SK-N-SH (cell line): ENCODE results near the gene ANO4. TPM values are rescaled to one million over a fixed set of nuclear protein-coding genes. Genes with fewer than 3 reads are reported as not detected.

Experiments
- CTCF ChIA-PET: fragments of 300-600, 350-600 bp; formaldehyde crosslinking; extraction: SDS; loops from one replicate; lab custom pipeline; 2021; lab: Yijun Ruan, JAX
- POLR2A ChIA-PET: fragments of 350-600 bp; sonication (Branson Sonifier 250); formaldehyde crosslinking; extraction: SDS; loops from one replicate; lab custom pipeline; 2020; ENCODE audit warnings: antibody characterized with exemption, inconsistent platforms; lab: Yijun Ruan, JAX
- DNase-seq: peaks from one replicate; pipeline ENCODE4 v3.0.0; 2012
- H2AFZ ChIP-seq: fragments of 200-600 bp; sonication (generic); 2 replicates; pipeline ENCODE4 v1.8.1; 2016; ENCODE audit warnings: antibody characterized with exemption, mild to moderate bottlenecking, low read depth
- H3F3A ChIP-seq: fragments of 200-600 bp; sonication (generic); replicated peaks from 2 replicates; pipeline ENCODE3; 2016; ENCODE audit warnings: antibody characterized with exemption, mild to moderate bottlenecking; ENCODE audit not compliant: insufficient read depth
- H3K27ac ChIP-seq, 2 experiments: fragments of 200-500 bp in 1 of 2; fragments of 200-600 bp in 1 of 2; sonication (Bioruptor generic) in 1 of 2; sonication (generic), shearing (Covaris generic) in 1 of 2; 2 replicates each; pipeline versions ENCODE4 v1.5.1 to v1.6.1; 2014 to 2016; ENCODE audit warnings: low read depth in 2 of 2, inconsistent platforms in 1 of 2, low read length in 1 of 2, mild to moderate bottlenecking in 1 of 2, mixed read lengths in 1 of 2
- H3K27me3 ChIP-seq: fragments of 200-600 bp; sonication (generic), shearing (Covaris generic); 2 replicates; pipeline ENCODE4 v1.6.1; 2016; ENCODE audit warnings: mixed run types; ENCODE audit not compliant: insufficient read depth
- H3K36me3 ChIP-seq, 2 experiments: fragments of 200-500 bp in 1 of 2; fragments of 200-600 bp in 1 of 2; sonication (Bioruptor generic) in 1 of 2; sonication (generic) in 1 of 2; replicated peaks in 1 of 2; 2 replicates each; pipeline versions ENCODE3 to v1.5.1; 2014 to 2016; ENCODE audit warnings: low read length in 1 of 2, mild to moderate bottlenecking in 1 of 2; ENCODE audit not compliant: insufficient read depth in 2 of 2, control insufficient read depth in 1 of 2
- H3K4me1 ChIP-seq, 2 experiments: fragments of 200-500 bp in 1 of 2; fragments of 200-600 bp in 1 of 2; sonication (Bioruptor generic) in 1 of 2; sonication (generic), shearing (Covaris generic) in 1 of 2; 2 replicates each; pipeline versions ENCODE4 v1.5.1 to v1.6.1; 2014 to 2016; ENCODE audit warnings: low read depth in 1 of 2, low read length in 1 of 2, mixed run types in 1 of 2; ENCODE audit not compliant: insufficient read depth in 2 of 2, control insufficient read depth in 1 of 2
- H3K4me2 ChIP-seq: fragments of 200-600 bp; sonication (generic), shearing (Covaris generic); 2 replicates; pipeline ENCODE4 v1.6.1; 2017; ENCODE audit warnings: mixed run types
- H3K4me3 ChIP-seq, 2 experiments: fragments of 200-500 bp in 1 of 2; fragments of 200-600 bp in 1 of 2; sonication (Bioruptor generic) in 1 of 2; sonication (generic), shearing (Covaris generic) in 1 of 2; 2 replicates each; pipeline versions ENCODE4 v1.5.1 to v1.8.1; 2014 to 2016; ENCODE audit warnings: low read depth in 2 of 2, inconsistent platforms in 1 of 2, low read length in 1 of 2, mild to moderate bottlenecking in 1 of 2, mixed read lengths in 1 of 2, moderate library complexity in 1 of 2
- H3K79me2 ChIP-seq: fragments of 200-600 bp; sonication (generic); 2 replicates; pipeline ENCODE4 v1.8.1; 2017; ENCODE audit warnings: mild to moderate bottlenecking; ENCODE audit not compliant: insufficient read depth
- H3K9ac ChIP-seq: fragments of 200-600 bp; sonication (generic); 2 replicates; pipeline ENCODE4 v1.6.1; 2017; ENCODE audit warnings: mixed run types
- H3K9me2 ChIP-seq: fragments of 200-600 bp; sonication (generic); 2 replicates; pipeline ENCODE4 v1.6.1; 2017; ENCODE audit warnings: mixed run types
- H3K9me3 ChIP-seq: fragments of 200-600 bp; sonication (generic); 2 replicates; pipeline ENCODE4 v1.6.1; 2017; ENCODE audit warnings: mixed run types, mild to moderate bottlenecking, moderate library complexity
- H4K20me1 ChIP-seq: fragments of 200-600 bp; sonication (generic); 2 replicates; pipeline ENCODE4 v1.6.1; 2017; ENCODE audit warnings: mild to moderate bottlenecking, mixed run types; ENCODE audit not compliant: insufficient read depth
- CHD2 ChIP-seq: fragments of 150-350 bp; IDR thresholded peaks from 2 replicates; pipeline ENCODE4 v1.6.1; 2018; ENCODE audit warnings: low read length; ENCODE audit not compliant: partially characterized antibody
- CTCF ChIP-seq: fragments of 200-600 bp; sonication (generic); IDR thresholded peaks from 2 replicates; pipeline ENCODE4 v1.6.1; 2017; ENCODE audit warnings: antibody characterized with exemption, mild to moderate bottlenecking, moderate library complexity
- ELF1 ChIP-seq: IDR thresholded peaks from 2 replicates; pipeline ENCODE4 v1.4.0; 2012
- EP300 ChIP-seq, 2 experiments: IDR thresholded peaks; 2 replicates each; pipeline versions ENCODE4 v1.4.0 to v1.6.1; 2012; ENCODE audit warnings: borderline replicate concordance in 1 of 2, low read depth in 1 of 2, low read length in 1 of 2
- MAX ChIP-seq: IDR thresholded peaks from 2 replicates; pipeline ENCODE4 v1.4.0; 2012; ENCODE audit warnings: low read depth
- MEF2A ChIP-seq: IDR thresholded peaks from 2 replicates; pipeline ENCODE4 v1.4.0; 2012; ENCODE audit warnings: low read depth, borderline replicate concordance
- MXI1 ChIP-seq: IDR thresholded peaks from 2 replicates; pipeline ENCODE4 v1.6.1; 2012; ENCODE audit warnings: mild to moderate bottlenecking, low read depth, low read length, improper control_type of control experiment
- NFIC ChIP-seq: IDR thresholded peaks from 2 replicates; pipeline ENCODE4 v1.4.0; 2012; ENCODE audit warnings: borderline replicate concordance
- NRF1 ChIP-seq: IDR thresholded peaks from 2 replicates; pipeline ENCODE4 v1.6.1; 2012; ENCODE audit warnings: low read depth, mild to moderate bottlenecking, low read length
- RAD21 ChIP-seq: IDR thresholded peaks from 2 replicates; pipeline ENCODE4 v1.6.1; 2012; ENCODE audit warnings: mild to moderate bottlenecking, low read length
- RFX5 ChIP-seq: IDR thresholded peaks from 2 replicates; pipeline ENCODE4 v1.6.1; 2012; ENCODE audit warnings: mild to moderate bottlenecking, improper control_type of control experiment, low read length
- SMC3 ChIP-seq: IDR thresholded peaks from 2 replicates; pipeline ENCODE4 v1.6.1; 2012; ENCODE audit warnings: low read depth, low read length, improper control_type of control experiment
- TCF12 ChIP-seq: IDR thresholded peaks from 2 replicates; pipeline ENCODE4 v1.4.0; 2012
- USF1 ChIP-seq: IDR thresholded peaks from 2 replicates; pipeline ENCODE4 v1.4.0; 2012; ENCODE audit warnings: low read depth, borderline replicate concordance
- WGBS: methylation state at CpG from one replicate; pipeline ENCODE4 v1.1.6; 2017; ENCODE audit warnings: low lambda C conversion rate; 5-methylcytosine and 5-hydroxymethylcytosine counted together
- polyA plus RNA-seq, 3 experiments: library from polyadenylated mRNA; depleted of rRNA; stranded (reverse); fragments of >200 nt; gene quantifications; 2 replicates each; pipeline ENCODE4 v1.2.3, GENCODE V29; 2012
- TF ChIP-seq, protein P1 (sequence below): IDR thresholded peaks from 2 replicates; pipeline ENCODE4 v1.6.1; 2012; ENCODE audit warnings: mild to moderate bottlenecking, low read depth, low read length, moderate library complexity
- TF ChIP-seq, protein P2 (sequence below): fragments of 150-350 bp; IDR thresholded peaks from 2 replicates; pipeline ENCODE4 v1.6.1; 2017; ENCODE audit warnings: antibody characterized with exemption, low read length, low read depth, borderline replicate concordance

ANO4 gene
- polyA plus RNA-seq, 1 of the 3 experiments (the other 2 are of a cell fraction) = 9.4 TPM

DNA sequence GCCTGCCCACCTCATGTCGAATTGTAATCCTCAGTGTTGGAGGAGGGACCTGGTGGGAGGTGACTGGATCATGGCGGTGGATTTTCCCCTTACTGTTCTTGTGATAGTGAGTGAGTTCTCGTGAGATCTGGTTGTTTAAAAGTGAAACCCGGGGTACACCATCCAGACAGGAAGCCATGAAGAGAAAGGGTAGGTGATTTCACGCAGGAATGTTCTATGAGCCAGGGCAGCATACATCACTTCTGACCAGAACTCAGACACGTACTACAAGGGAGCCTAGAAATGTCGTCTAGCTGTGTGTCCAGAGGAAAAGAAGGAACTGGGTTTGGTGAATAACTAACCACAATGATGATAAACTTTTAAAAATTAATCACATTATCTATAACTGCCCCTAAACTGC, 80.6 kb downstream of the ANO4 start:
- Histone ChIP-seq H3K36me3 (peaks cover 0 to 3% of the 10 kb centered on the region in 2 experiments), H3K27me3 (no peaks in the 10 kb centered on the region), H2AFZ (no peak overlapping the region), H3K4me2 (no peak overlapping the region), H3K9me2 (no peaks in the 10 kb centered on the region), H3K4me1 (no peaks in the 10 kb centered on the region), H3K9ac (no peak overlapping the region), H3F3A (no peaks in the 10 kb centered on the region), H3K27ac (no peak overlapping the region), H4K20me1 (no peaks in the 10 kb centered on the region), H3K9me3 (no peaks in the 10 kb centered on the region), H3K79me2 (no peaks in the 10 kb centered on the region; the same call in none of the 2 replicates), H3K4me3 (no peak overlapping the region)
- ChIA-PET CTCF (no interaction called here), POLR2A (no interaction called here)
- TF ChIP-seq RFX5 (no peak), TCF12 (no peak), SMC3 (no peak), NRF1 (no peak), MXI1 (no peak), USF1 (no peak), EP300 (IDR thresholded peaks at IDR 0.05; ENCODE audit: borderline replicate concordance in 1 of 2, low read depth in 1 of 2, low read length in 1 of 2) (no peak), CTCF (no peak), RAD21 (no peak), MEF2A (no peak), ELF1 (no peak), MAX (no peak)
- TF ChIP-seq, protein P1, sequence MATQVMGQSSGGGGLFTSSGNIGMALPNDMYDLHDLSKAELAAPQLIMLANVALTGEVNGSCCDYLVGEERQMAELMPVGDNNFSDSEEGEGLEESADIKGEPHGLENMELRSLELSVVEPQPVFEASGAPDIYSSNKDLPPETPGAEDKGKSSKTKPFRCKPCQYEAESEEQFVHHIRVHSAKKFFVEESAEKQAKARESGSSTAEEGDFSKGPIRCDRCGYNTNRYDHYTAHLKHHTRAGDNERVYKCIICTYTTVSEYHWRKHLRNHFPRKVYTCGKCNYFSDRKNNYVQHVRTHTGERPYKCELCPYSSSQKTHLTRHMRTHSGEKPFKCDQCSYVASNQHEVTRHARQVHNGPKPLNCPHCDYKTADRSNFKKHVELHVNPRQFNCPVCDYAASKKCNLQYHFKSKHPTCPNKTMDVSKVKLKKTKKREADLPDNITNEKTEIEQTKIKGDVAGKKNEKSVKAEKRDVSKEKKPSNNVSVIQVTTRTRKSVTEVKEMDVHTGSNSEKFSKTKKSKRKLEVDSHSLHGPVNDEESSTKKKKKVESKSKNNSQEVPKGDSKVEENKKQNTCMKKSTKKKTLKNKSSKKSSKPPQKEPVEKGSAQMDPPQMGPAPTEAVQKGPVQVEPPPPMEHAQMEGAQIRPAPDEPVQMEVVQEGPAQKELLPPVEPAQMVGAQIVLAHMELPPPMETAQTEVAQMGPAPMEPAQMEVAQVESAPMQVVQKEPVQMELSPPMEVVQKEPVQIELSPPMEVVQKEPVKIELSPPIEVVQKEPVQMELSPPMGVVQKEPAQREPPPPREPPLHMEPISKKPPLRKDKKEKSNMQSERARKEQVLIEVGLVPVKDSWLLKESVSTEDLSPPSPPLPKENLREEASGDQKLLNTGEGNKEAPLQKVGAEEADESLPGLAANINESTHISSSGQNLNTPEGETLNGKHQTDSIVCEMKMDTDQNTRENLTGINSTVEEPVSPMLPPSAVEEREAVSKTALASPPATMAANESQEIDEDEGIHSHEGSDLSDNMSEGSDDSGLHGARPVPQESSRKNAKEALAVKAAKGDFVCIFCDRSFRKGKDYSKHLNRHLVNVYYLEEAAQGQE = no peak
- 44% methylated on average over 7 of the region's 7 CpGs for WGBS
- no peak for DNase-seq

DNA sequence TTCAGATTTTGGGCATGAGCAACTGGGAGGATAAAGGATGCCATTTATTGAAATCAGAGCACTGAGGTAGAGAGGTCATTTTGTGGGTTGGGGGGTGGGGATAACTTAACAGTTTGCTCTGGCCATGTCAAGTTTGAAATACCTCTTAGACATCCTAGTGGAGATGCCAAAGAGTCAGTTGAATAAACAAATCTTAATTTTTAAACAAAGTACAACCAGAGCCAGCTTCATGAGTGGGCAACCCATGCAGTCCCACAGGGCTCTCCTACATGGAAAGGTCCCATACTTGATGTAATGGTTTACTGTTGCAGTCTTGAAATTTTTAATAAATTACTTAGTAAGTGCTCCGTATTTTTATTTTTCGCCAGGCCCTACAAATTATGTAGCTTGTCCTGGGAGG, 81.2 kb downstream of the ANO4 start:
- Histone ChIP-seq H3K4me1 (no peaks in the 10 kb centered on the region), H2AFZ (no peak overlapping the region), H3F3A (no peaks in the 10 kb centered on the region)
- DNase-seq = no peak
- 26% methylated on average over 2 of the region's 2 CpGs for WGBS
- TF ChIP-seq NFIC = no peak
- no peak for TF ChIP-seq NRF1
- TF ChIP-seq RAD21 = no peak
- no peak for TF ChIP-seq CHD2
- TF ChIP-seq ELF1 = no peak
- TF ChIP-seq, protein P2, sequence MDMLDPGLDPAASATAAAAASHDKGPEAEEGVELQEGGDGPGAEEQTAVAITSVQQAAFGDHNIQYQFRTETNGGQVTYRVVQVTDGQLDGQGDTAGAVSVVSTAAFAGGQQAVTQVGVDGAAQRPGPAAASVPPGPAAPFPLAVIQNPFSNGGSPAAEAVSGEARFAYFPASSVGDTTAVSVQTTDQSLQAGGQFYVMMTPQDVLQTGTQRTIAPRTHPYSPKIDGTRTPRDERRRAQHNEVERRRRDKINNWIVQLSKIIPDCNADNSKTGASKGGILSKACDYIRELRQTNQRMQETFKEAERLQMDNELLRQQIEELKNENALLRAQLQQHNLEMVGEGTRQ = no peak
- TF ChIP-seq, all 33 proteins: peak for 0
- ChIA-PET CTCF (no interaction called here), POLR2A (no interaction called here)
- no peak overlapping the region for H3K9ac ChIP-seq
- H3K4me3 ChIP-seq = no peak overlapping the region
- H3K79me2 ChIP-seq = peaks cover 3% of the 10 kb centered on the region
- H3K36me3 ChIP-seq = peaks cover 0 to 3% of the 10 kb centered on the region in 2 experiments
- no peaks in the 10 kb centered on the region for H3K27me3 ChIP-seq
- no peaks in the 10 kb centered on the region for H3K9me3 ChIP-seq
- H3K4me2 ChIP-seq = no peak overlapping the region
- H3K9me2 ChIP-seq = no peaks in the 10 kb centered on the region
- no peaks in the 10 kb centered on the region for H4K20me1 ChIP-seq
- H3K27ac ChIP-seq = no peak overlapping the region
